IMR-90 (cell line): ENCODE measurements around the gene ACADL. TPM values are rescaled to one million over a fixed set of nuclear protein-coding genes. Genes with fewer than 3 reads are reported as not detected.

Source experiments
- ATAC-seq: fragments of 200-7000 bp; cut with Tn5 transposase; 2 replicates; pipeline ENCODE4 v1.9.1; 2020; ENCODE audit warnings: low read depth, mild to moderate bottlenecking, moderate library complexity
- BruUV-seq: library from RNA; stranded (reverse); fragments of 400-500 nt; replicated peaks from 2 replicates; lab custom pipeline; 2021; lab: Mats Ljungman, UMichigan
- CTCF ChIA-PET: fragments of 300-600 bp; formaldehyde crosslinking; extraction: SDS; loops from one replicate; lab custom pipeline; 2021; ENCODE audit warnings: antibody characterized with exemption; lab: Yijun Ruan, JAX
- POLR2A ChIA-PET: fragments of 300-600 bp; sonication (Branson Sonifier 250); formaldehyde crosslinking; loops from one replicate; lab custom pipeline; 2022; ENCODE audit warnings: antibody characterized with exemption; ENCODE audit not compliant: unreplicated experiment; lab: Charles Lee
- DNase-seq: peaks from one replicate; pipeline ENCODE4 v3.0.0; 2013
- H2AFZ ChIP-seq: replicated peaks from 2 replicates; pipeline ENCODE3; 2013; ENCODE audit warnings: low read length, mild to moderate bottlenecking; ENCODE audit not compliant: poor library complexity
- H2AK5ac ChIP-seq: 2 replicates; pipeline ENCODE4 v1.6.1; 2013; ENCODE audit warnings: low read depth, low read length, inconsistent platforms
- H2AK9ac ChIP-seq: replicated peaks from 2 replicates; pipeline ENCODE3; 2013; ENCODE audit warnings: mild to moderate bottlenecking, low read depth, low read length, moderate library complexity; ENCODE audit not compliant: poor library complexity
- H2BK120ac ChIP-seq: 2 replicates; pipeline ENCODE4 v1.6.1; 2013; ENCODE audit warnings: low read depth, low read length, inconsistent platforms
- H2BK15ac ChIP-seq: 3 replicates; pipeline ENCODE4 v1.6.1; 2013; ENCODE audit warnings: low read depth, low read length, inconsistent platforms
- H2BK20ac ChIP-seq: 2 replicates; pipeline ENCODE4 v1.6.1; 2013; ENCODE audit warnings: low read depth, mild to moderate bottlenecking, inconsistent platforms, low read length, moderate library complexity
- H2BK5ac ChIP-seq: 2 replicates; pipeline ENCODE4 v1.6.1; 2013; ENCODE audit warnings: mild to moderate bottlenecking, low read depth, low read length, inconsistent platforms; ENCODE audit not compliant: poor library complexity, severe bottlenecking
- H3K14ac ChIP-seq: replicated peaks from 2 replicates; pipeline ENCODE4 v1.6.1; 2013; ENCODE audit warnings: low read depth, low read length, inconsistent platforms
- H3K18ac ChIP-seq: 2 replicates; pipeline ENCODE4 v1.6.1; 2013; ENCODE audit warnings: low read depth, low read length, control low read depth
- H3K23ac ChIP-seq: 2 replicates; pipeline ENCODE4 v1.6.1; 2013; ENCODE audit warnings: low read depth, low read length, inconsistent platforms
- H3K27ac ChIP-seq: 2 replicates; pipeline ENCODE4 v1.5.1; 2013; ENCODE audit warnings: mild to moderate bottlenecking, control low read depth, low read length; ENCODE audit not compliant: insufficient read depth
- H3K27me3 ChIP-seq: 2 replicates; pipeline ENCODE4 v1.6.1; 2013; ENCODE audit warnings: low read length; ENCODE audit not compliant: control insufficient read depth, insufficient read depth
- H3K36me3 ChIP-seq: 2 replicates; pipeline ENCODE4 v1.6.1; 2013; ENCODE audit warnings: low read length, mixed read lengths; ENCODE audit not compliant: control insufficient read depth, insufficient read depth
- H3K4ac ChIP-seq: 2 replicates; pipeline ENCODE4 v1.6.1; 2013; ENCODE audit warnings: low read depth, low read length, inconsistent platforms
- H3K4me1 ChIP-seq: 2 replicates; pipeline ENCODE4 v1.6.1; 2013; ENCODE audit warnings: low read length, mixed read lengths; ENCODE audit not compliant: control insufficient read depth, insufficient read depth
- H3K4me2 ChIP-seq: 2 replicates; pipeline ENCODE4 v1.6.1; 2013; ENCODE audit warnings: low read depth, mild to moderate bottlenecking, control low read depth, low read length, moderate library complexity
- H3K4me3 ChIP-seq: 2 replicates; pipeline ENCODE4 v1.5.1; 2013; ENCODE audit warnings: low read depth, mild to moderate bottlenecking, control low read depth, low read length, moderate library complexity; ENCODE audit not compliant: insufficient read depth
- H3K56ac ChIP-seq: 2 replicates; pipeline ENCODE4 v1.6.1; 2013; ENCODE audit warnings: low read length, inconsistent platforms; ENCODE audit not compliant: insufficient read depth; ENCODE audit errors: extremely low read depth
- H3K79me1 ChIP-seq, 2 experiments: 2 replicates each; pipeline ENCODE4 v1.6.1; 2013; ENCODE audit warnings: low read length in 2 of 2, inconsistent platforms in 1 of 2, low read depth in 1 of 2
- H3K9ac ChIP-seq: 2 replicates; pipeline ENCODE4 v1.6.1; 2013; ENCODE audit warnings: low read depth, low read length, control low read depth
- H3K9me1 ChIP-seq: 2 replicates; pipeline ENCODE4 v1.6.1; 2013; ENCODE audit warnings: low read length, inconsistent platforms; ENCODE audit not compliant: insufficient read depth
- H3K9me3 ChIP-seq: 2 replicates; pipeline ENCODE4 v1.6.1; 2013; ENCODE audit warnings: low read length; ENCODE audit not compliant: control insufficient read depth, insufficient read depth
- H4K20me1 ChIP-seq: 2 replicates; pipeline ENCODE4 v1.6.1; 2013; ENCODE audit warnings: low read length, inconsistent platforms; ENCODE audit not compliant: insufficient read depth
- H4K5ac ChIP-seq: 2 replicates; pipeline ENCODE4 v1.6.1; 2013; ENCODE audit warnings: mild to moderate bottlenecking, low read depth, low read length, control low read depth
- H4K8ac ChIP-seq, 2 experiments: 2 replicates each; pipeline ENCODE4 v1.6.1; 2013; ENCODE audit warnings: low read depth in 2 of 2, low read length in 2 of 2, control low read depth in 1 of 2, inconsistent platforms in 1 of 2
- H4K91ac ChIP-seq: 2 replicates; pipeline ENCODE4 v1.6.1; 2013; ENCODE audit warnings: low read depth, low read length, inconsistent platforms; ENCODE audit not compliant: insufficient read depth
- MXI1 ChIP-seq: IDR thresholded peaks from 2 replicates; pipeline ENCODE4 v1.6.1; 2012; ENCODE audit warnings: low read depth, mild to moderate bottlenecking, low read length, moderate library complexity, borderline replicate concordance
- POLR2A ChIP-seq: IDR thresholded peaks from 2 replicates; pipeline ENCODE4 v1.6.1; 2012; ENCODE audit warnings: mild to moderate bottlenecking, low read depth, low read length
- USF2 ChIP-seq: fragments of 150-350 bp; IDR thresholded peaks from 2 replicates; pipeline ENCODE4 v1.6.1; 2017; ENCODE audit warnings: mild to moderate bottlenecking, antibody characterized with exemption, low read length, low read depth
- dilution Hi-C: fragments of 300-500 bp; cut with HindIII; formaldehyde crosslinking; loops from one replicate; pipeline ENCODE4 v1.14.3; 2018; ENCODE audit warnings: low sequenced_read_pairs; ENCODE audit not compliant: unreplicated experiment
- in situ Hi-C: fragments of 300-500 bp; cut with MboI; formaldehyde crosslinking; loops from 3 replicates; pipeline ENCODE4 v1.14.3; 2019; ENCODE audit warnings: low sequenced_read_pairs, inconsistent platforms, mixed read lengths
- intact Hi-C: fragments of 100-400 bp; cut with micrococcal nuclease; formaldehyde crosslinking; loops from 2 replicates; pipeline ENCODE4 v1.10.0; 2022
- polyA plus RNA-seq, 3 experiments: library from polyadenylated mRNA; depleted of rRNA; stranded (reverse); fragments of >200 nt; gene quantifications; 2 replicates each; pipeline ENCODE4 v1.2.3, GENCODE V29; 2012; ENCODE audit warnings: low replicate concordance in 1 of 3
- total RNA-seq: library from RNA; depleted of rRNA; stranded (reverse); fragments of >200 nt; gene quantifications from 2 replicates; pipeline ENCODE4 v1.2.3, GENCODE V29; 2012

The ACADL gene
- total and polyA plus RNA-seq, 2 of the 4 experiments (the other 2 are of a cell fraction), result not detected

GRCh38 chr2:210230984-210231383, 5.7 kb upstream of the ACADL start:
- no peak overlapping the region for H3K9ac ChIP-seq
- DNase-seq (no peak), ATAC-seq (no peak)
- H4K5ac ChIP-seq, result no peak overlapping the region
- H2BK15ac ChIP-seq, result no peak overlapping the region
- no peaks in the 10 kb centered on the region for H3K36me3 ChIP-seq
- H3K56ac ChIP-seq, result no peak overlapping the region
- H3K27ac ChIP-seq, result no peak overlapping the region
- H3K18ac ChIP-seq, result no peak overlapping the region
- no peak overlapping the region for H2AFZ ChIP-seq
- no peak for TF ChIP-seq USF2
- no peak for TF ChIP-seq MXI1
- TF ChIP-seq POLR2A, result no peak
- H4K91ac ChIP-seq, result no peak overlapping the region
- no peaks in the 10 kb centered on the region for H4K20me1 ChIP-seq
- H2BK120ac ChIP-seq, result no peak overlapping the region
- no peak overlapping the region for H2BK20ac ChIP-seq
- H3K14ac ChIP-seq, result no peak overlapping the region
- H3K4me1 ChIP-seq, result no peaks in the 10 kb centered on the region
- intact Hi-C loops (no loop called here), in situ Hi-C loops (no loop called here), dilution Hi-C loops (no loop called here)
- ChIA-PET CTCF (no interaction called here), POLR2A (no interaction called here)
- no peak overlapping the region for H2BK5ac ChIP-seq
- H3K4me3 ChIP-seq, result no peak overlapping the region
- H3K23ac ChIP-seq, result no peak overlapping the region
- no peak overlapping the region for H2AK9ac ChIP-seq
- no peak overlapping the region for H4K8ac ChIP-seq
- H3K9me3 ChIP-seq, result no peaks in the 10 kb centered on the region
- H3K79me1 ChIP-seq, result no peaks in the 10 kb centered on the region
- H2AK5ac ChIP-seq, result no peak overlapping the region
- H3K9me1 ChIP-seq, result no peaks in the 10 kb centered on the region
- no TSS peak for BruUV-seq
- no peak overlapping the region for H3K4ac ChIP-seq
- no peaks in the 10 kb centered on the region for H3K27me3 ChIP-seq
- H3K4me2 ChIP-seq, result no peak overlapping the region
